GM06990 (cell line): ENCODE results near the gene RMND5A.
A peak's percentile ranks its signal among the peaks of the same experiment; 100 is the strongest.

Experiments
- DNase-seq: peaks from one replicate; pipeline ENCODE4 v3.0.0-alpha.2; 2011; ENCODE audit not compliant: insufficient read length; ENCODE audit errors: extremely low read depth
- H3K27me3 ChIP-seq: replicated peaks from 2 replicates; pipeline ENCODE4 v1.6.0; 2011; ENCODE audit warnings: low read length; ENCODE audit not compliant: control insufficient read depth, insufficient read depth
- H3K36me3 ChIP-seq: 2 replicates; pipeline ENCODE4 v1.5.1; 2011; ENCODE audit warnings: low read length; ENCODE audit not compliant: control insufficient read depth, insufficient read depth
- H3K4me3 ChIP-seq: replicated peaks from 2 replicates; pipeline ENCODE4 v1.5.1; 2011; ENCODE audit warnings: low read depth, mild to moderate bottlenecking, control low read depth, low read length
- TF ChIP-seq, protein P1 (sequence below): IDR thresholded peaks from 2 replicates; pipeline ENCODE4 v1.5.1; 2011; ENCODE audit warnings: low read length, control low read depth, mild to moderate bottlenecking, inconsistent platforms; ENCODE audit not compliant: insufficient read depth, poor library complexity, severe bottlenecking

RMND5A gene

DNA sequence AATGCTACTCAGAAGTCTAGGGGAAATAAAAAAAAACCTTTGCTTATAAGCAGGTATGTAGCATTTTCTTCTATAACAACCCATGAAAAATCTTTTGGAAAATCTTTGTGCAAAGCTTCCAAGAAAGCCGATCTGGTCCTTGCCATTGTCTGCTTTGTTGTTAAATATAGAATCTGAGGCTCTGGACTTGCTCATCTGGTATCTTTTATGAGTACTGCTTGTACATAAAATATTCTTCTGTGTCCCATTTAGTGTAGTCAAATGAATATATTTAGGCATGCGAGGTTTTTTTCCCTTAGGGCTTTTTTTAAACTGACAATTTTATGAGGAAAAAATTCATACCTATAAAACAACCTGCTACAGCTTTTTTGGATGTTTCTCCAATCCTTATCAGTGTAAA, 45.0 kb upstream of the RMND5A start:
- H3K36me3 ChIP-seq = no peaks in the 10 kb centered on the region
- TF ChIP-seq, protein P1, sequence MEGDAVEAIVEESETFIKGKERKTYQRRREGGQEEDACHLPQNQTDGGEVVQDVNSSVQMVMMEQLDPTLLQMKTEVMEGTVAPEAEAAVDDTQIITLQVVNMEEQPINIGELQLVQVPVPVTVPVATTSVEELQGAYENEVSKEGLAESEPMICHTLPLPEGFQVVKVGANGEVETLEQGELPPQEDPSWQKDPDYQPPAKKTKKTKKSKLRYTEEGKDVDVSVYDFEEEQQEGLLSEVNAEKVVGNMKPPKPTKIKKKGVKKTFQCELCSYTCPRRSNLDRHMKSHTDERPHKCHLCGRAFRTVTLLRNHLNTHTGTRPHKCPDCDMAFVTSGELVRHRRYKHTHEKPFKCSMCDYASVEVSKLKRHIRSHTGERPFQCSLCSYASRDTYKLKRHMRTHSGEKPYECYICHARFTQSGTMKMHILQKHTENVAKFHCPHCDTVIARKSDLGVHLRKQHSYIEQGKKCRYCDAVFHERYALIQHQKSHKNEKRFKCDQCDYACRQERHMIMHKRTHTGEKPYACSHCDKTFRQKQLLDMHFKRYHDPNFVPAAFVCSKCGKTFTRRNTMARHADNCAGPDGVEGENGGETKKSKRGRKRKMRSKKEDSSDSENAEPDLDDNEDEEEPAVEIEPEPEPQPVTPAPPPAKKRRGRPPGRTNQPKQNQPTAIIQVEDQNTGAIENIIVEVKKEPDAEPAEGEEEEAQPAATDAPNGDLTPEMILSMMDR = no peak
- no peaks in the 10 kb centered on the region for H3K27me3 ChIP-seq
- no peak overlapping the region for H3K4me3 ChIP-seq
- no peak for DNase-seq

DNA sequence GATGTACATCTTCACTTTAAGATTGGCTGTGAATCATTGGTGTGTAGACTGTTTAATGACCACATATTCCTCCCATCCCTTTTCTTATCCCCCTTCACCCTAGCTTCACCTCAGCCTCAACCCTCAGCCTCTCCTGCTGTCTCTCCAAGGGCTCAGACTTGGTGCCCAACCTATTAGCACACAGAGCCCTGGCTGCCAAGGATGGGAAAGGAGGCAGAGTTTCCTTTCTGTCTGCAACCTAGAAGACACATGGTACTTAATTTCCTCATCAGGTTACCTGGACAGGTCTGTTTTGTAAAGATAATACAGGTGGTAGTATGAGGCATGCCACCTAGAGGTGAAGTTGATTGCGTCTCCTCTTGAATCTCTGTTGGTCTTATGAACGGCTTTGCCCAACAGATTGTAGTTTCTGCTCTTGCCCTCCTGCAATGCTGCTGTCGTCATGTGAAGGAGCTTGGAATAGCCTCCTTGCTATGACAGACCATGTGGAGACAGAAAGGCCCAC, 44.5 kb upstream of the RMND5A start:
- Histone ChIP-seq H3K27me3 (no peaks in the 10 kb centered on the region), H3K4me3 (no peak overlapping the region), H3K36me3 (no peaks in the 10 kb centered on the region)
- TF ChIP-seq, protein P1 = peak; percentile 41
- no peak for DNase-seq

DNA sequence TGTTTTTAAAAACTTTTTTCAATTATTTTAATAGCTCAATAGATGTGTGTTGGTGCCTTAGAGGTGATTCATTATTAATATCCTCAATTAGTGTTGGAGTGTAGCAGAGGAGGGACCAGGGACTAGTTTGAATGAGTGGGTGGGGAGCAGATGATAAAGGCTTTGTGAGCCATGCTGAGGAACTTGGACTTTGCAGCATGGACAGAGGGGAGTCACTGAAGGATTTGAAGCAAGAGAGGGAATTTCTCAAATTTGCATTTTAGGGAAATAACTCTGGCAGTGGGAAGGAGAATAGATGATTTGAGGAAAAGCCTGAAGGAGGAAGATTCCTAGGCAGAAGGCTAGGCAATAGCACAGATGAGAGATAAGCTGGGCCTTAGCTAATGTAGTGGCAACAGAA, 42.3 kb upstream of the RMND5A start:
- TF ChIP-seq, protein P1 = no peak
- no peaks in the 10 kb centered on the region for H3K27me3 ChIP-seq
- DNase-seq = no peak
- H3K36me3 ChIP-seq = no peaks in the 10 kb centered on the region
- no peak overlapping the region for H3K4me3 ChIP-seq

DNA sequence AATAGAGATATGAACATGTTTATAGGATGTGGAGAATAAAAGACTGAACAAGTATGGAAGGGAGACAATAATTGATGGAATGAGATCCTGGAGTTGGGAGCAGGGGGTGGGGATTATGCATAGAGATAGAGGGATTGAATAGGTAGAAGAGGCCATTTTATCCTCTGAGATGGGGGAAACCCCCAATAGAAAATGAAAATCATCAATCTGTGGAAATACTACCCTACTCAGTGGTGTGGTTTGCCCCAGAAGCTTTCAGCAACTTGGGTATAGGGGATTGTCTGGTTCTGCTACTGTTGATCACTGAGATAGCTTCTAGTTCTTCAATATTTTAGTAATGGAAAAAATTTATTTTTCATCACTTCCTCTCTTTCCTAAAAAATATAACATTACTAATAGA, 41.1 kb upstream of the RMND5A start:
- H3K27me3 ChIP-seq = no peaks in the 10 kb centered on the region
- H3K4me3 ChIP-seq = no peak overlapping the region
- no peak for DNase-seq
- no peaks in the 10 kb centered on the region for H3K36me3 ChIP-seq
- TF ChIP-seq, protein P1 = no peak

DNA sequence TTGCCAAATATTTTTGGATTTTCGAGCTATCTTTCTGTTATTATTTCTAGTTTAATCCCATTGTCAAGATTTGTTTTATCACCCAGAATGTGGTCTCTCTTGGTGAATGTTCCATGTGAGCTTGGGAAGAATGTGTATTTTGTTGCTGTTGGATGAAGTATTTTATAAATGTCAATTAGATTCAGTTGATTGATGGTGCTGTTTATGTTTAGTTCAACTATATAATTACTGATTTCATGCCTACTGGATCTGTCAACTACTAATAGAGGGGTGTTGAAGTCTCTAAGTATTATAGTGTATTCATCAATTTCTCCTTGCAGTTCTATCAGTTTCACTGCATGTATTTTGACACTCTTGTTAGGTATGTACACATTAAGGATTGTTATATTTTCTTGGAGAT, 34.7 kb upstream of the RMND5A start:
- no peak for DNase-seq
- H3K27me3 ChIP-seq = no peaks in the 10 kb centered on the region
- no peak overlapping the region for H3K4me3 ChIP-seq
- H3K36me3 ChIP-seq = no peaks in the 10 kb centered on the region
- TF ChIP-seq, protein P1 = no peak

DNA sequence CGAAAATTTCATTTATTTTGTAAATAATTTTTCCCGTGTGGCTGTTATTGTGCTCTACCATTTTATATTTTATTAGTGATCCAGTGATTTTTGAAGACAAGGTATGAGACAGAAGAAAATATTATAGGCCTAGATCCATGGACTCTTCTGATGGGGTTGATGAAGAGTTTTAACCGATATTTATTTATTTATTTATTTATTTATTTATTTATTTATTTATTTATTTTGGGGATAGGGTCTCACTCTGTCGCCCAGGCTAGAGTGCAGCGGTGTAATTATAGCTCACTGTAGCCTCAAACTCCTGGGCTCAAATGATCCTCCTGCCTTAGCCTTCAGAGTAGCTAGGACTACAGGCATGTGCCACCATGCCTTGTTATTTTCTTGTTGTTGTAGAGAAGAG, 33.6 kb upstream of the RMND5A start:
- Histone ChIP-seq H3K4me3 (no peak overlapping the region), H3K27me3 (no peaks in the 10 kb centered on the region), H3K36me3 (no peaks in the 10 kb centered on the region)
- TF ChIP-seq, protein P1 = no peak
- DNase-seq = no peak
